ENCODE measurements around the gene SAMD14.
"Not testable (repeated sequence)": the region's sequence is repeated elsewhere in the genome, so short reads cannot be mapped to it uniquely, and the experiment has no call there.

Gene SAMD14

DNA sequence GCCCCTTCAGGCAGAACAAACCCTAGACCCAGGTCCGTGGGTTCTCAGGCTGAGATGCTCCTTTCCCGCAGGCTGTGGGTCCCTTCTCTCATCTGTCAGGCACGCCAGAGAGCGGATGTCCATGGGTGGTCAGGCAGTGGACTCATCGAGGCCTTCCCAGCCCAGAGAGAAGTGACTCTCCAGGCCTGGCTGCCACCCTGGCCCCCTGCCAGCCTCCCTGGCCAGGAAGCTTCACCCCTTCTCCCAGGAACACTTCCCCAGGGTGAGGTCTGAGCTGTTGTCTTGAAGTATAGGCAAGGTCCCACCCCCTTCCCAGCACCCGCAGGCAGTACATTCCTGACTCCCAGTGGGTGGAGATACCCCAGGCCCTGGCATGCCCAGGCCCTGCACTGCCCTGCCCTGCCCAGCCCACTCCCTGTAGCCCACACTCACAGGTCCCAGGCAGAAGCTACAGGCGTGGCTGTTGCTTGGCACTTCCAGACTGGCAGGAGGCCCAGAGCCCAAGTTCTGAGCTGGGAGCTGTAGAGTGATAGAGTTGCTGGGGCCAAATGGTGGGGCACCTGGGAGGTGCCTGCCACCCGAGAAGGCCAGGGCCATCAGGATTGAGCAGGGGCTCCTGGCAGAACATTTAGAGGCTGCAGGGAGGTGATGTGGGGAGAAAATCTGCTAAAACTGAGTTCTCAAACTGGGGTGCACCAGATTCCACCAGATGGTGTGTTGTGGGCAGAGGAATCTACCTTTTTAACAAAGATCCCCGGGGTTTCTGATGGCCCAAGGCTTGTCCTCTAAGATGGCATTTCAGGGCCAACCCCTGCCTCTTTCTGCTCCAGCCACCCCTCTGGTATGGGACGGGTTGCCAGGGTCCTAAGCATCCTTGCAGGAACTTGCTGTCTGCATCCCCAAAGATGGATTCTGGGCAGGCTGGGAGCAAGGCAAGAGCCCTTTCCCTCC, 67.4 kb downstream of the SAMD14 start:
- no peak for FAIRE-seq
- DNase-seq (ENCODE audit: insufficient read length, low spot score) = no peak
- TF ChIP-seq POLR2A (IDR thresholded peaks at IDR 0.05; ENCODE audit: low read depth, low read length) = no peak
- TF ChIP-seq TAF1 (IDR thresholded peaks at IDR 0.05; ENCODE audit: low read depth, low read length) = no peak
- TF ChIP-seq PAX5 (IDR thresholded peaks at IDR 0.05; ENCODE audit: insufficient read depth, low read length, severe bottlenecking) = no peak
- TF ChIP-seq POU2F2 (IDR thresholded peaks at IDR 0.05; ENCODE audit: low read depth, low read length) = no peak
- TF ChIP-seq POLR2AphosphoS5 (IDR thresholded peaks at IDR 0.05; ENCODE audit: low read depth, low read length) = no peak

DNA sequence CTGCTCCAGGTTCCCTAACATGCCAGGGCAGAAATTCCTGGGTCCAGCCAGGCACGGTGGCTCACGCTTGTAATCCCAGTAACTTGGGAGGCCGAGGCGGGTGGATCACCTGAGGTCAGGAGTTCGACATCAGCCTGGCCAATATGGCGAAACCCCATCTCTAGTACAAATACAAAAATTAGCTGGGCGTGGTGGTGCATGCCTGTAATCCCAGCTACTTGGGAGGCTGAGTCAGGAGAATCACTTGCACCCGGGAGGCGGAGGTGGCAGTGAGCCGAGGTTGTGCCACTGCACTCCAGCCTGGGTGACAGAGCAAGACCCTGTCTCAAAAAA, 68.3 kb downstream of the SAMD14 start:
- not testable (repeated sequence) for FAIRE-seq; DNase-seq (ENCODE audit: insufficient read length, low spot score)

DNA sequence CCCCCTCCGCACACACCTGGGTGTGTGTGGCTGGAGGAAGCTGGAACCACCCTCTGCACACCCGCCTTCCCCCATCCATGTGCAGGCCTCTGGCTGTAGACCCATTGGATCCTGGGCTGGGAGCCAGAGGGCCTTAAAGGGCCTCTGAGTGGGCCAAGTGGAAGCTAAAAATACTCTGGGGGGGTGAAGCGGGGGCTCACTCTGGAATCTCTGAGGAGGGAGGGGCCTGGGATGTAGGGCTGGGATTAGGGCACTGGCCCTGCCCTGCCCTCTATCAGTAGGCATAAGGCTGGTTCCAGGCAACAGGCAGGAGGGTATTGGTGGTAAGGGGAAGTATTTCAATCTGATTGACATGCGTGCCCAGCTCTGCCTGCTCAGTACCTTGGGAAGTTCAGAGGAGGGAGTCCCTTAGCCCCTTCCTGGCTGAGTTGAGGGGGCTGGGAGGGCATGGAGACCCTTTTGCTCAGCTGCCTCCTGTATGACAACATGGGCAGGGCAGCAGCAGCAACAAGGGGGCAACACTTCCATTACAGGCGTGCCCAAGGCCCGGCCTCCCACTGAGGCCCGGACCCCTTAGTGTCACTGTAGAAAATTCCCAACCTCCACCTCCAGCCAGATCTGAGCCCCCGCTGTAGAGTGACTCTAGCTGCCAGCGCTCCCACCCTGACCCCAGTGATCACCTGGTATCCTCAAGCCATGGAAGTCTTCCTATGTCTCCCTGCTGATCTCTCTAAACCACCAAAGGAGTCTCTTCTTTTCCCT, 68.8 kb downstream of the SAMD14 start:
- TF ChIP-seq POLR2AphosphoS5 (IDR thresholded peaks at IDR 0.05; ENCODE audit: low read depth, low read length) = no peak
- no peak for TF ChIP-seq TAF1 (IDR thresholded peaks at IDR 0.05; ENCODE audit: low read depth, low read length)
- no peak for TF ChIP-seq POU2F2 (IDR thresholded peaks at IDR 0.05; ENCODE audit: low read depth, low read length)
- no peak for TF ChIP-seq PAX5 (IDR thresholded peaks at IDR 0.05; ENCODE audit: insufficient read depth, low read length, severe bottlenecking)
- TF ChIP-seq POLR2A (IDR thresholded peaks at IDR 0.05; ENCODE audit: low read depth, low read length) = no peak
- no peak for TF ChIP-seq SPI1 (IDR thresholded peaks at IDR 0.05; ENCODE audit: low read depth, low read length)
- FAIRE-seq = no peak

More for the DNA sequence above, 68.8 kb downstream of the SAMD14 start:
- DNase-seq (ENCODE audit: insufficient read length, low spot score) = no peak

All from GM12891 (cell line).